Trophoblast cell (in vitro differentiated cells and primary cell): Measurements from ENCODE around the gene NEDD9.

Experiments used
- DNase-seq, 2 donors: peaks; one replicate each; pipeline ENCODE4 v3.0.0-alpha.2; 2016
- H2AFZ ChIP-seq: 2 replicates; pipeline ENCODE4 v1.6.1; 2013; ENCODE audit warnings: low read length, moderate library complexity, mild to moderate bottlenecking; ENCODE audit not compliant: insufficient read depth, poor library complexity
- H2AK5ac ChIP-seq: 2 replicates; pipeline ENCODE4 v1.6.1; 2013; ENCODE audit warnings: mild to moderate bottlenecking, low read length
- H2BK120ac ChIP-seq: 2 replicates; pipeline ENCODE4 v1.6.1; 2013; ENCODE audit warnings: low read length, mild to moderate bottlenecking, moderate library complexity; ENCODE audit not compliant: insufficient read depth, poor library complexity
- H2BK12ac ChIP-seq: 2 replicates; pipeline ENCODE4 v1.6.1; 2013; ENCODE audit warnings: mild to moderate bottlenecking, low read length, moderate library complexity
- H2BK5ac ChIP-seq: 2 replicates; pipeline ENCODE4 v1.6.1; 2013; ENCODE audit warnings: low read length, low read depth, moderate library complexity, mild to moderate bottlenecking; ENCODE audit not compliant: poor library complexity
- H3K14ac ChIP-seq: 2 replicates; pipeline ENCODE4 v1.6.1; 2013; ENCODE audit warnings: mild to moderate bottlenecking, low read length
- H3K18ac ChIP-seq: 2 replicates; pipeline ENCODE4 v1.6.1; 2013; ENCODE audit warnings: mild to moderate bottlenecking, low read length
- H3K23ac ChIP-seq: 2 replicates; pipeline ENCODE4 v1.6.1; 2013; ENCODE audit warnings: low read length
- H3K27ac ChIP-seq: 2 replicates; pipeline ENCODE4 v1.5.1; 2013; ENCODE audit warnings: low read depth, mild to moderate bottlenecking, inconsistent platforms, low read length, moderate library complexity
- H3K27me3 ChIP-seq: 2 replicates; pipeline ENCODE4 v1.6.1; 2013; ENCODE audit warnings: inconsistent platforms, mild to moderate bottlenecking, low read length, moderate library complexity; ENCODE audit not compliant: insufficient read depth
- H3K36me3 ChIP-seq, 2 experiments: 1 replicate in 1 of 2; 2 replicates in 1 of 2; pipeline ENCODE4 v1.6.1; 2013; ENCODE audit warnings: low read length in 2 of 2, mild to moderate bottlenecking in 2 of 2, moderate library complexity in 1 of 2; ENCODE audit not compliant: insufficient read depth in 2 of 2, control insufficient read depth in 1 of 2
- H3K4ac ChIP-seq: 2 replicates; pipeline ENCODE4 v1.6.1; 2013; ENCODE audit warnings: low read depth, mild to moderate bottlenecking, low read length, moderate library complexity
- H3K4me1 ChIP-seq, 2 experiments: 1 replicate in 1 of 2; 2 replicates in 1 of 2; pipeline ENCODE4 v1.6.1; 2013; ENCODE audit warnings: low read length in 2 of 2, mild to moderate bottlenecking in 2 of 2, moderate library complexity in 1 of 2; ENCODE audit not compliant: insufficient read depth in 2 of 2, control insufficient read depth in 1 of 2
- H3K4me2 ChIP-seq: 2 replicates; pipeline ENCODE4 v1.6.1; 2013; ENCODE audit warnings: inconsistent platforms, mild to moderate bottlenecking, low read length, moderate library complexity
- H3K4me3 ChIP-seq: 2 replicates; pipeline ENCODE4 v1.5.1; 2013; ENCODE audit warnings: mild to moderate bottlenecking, low read depth, low read length, inconsistent platforms
- H3K79me1 ChIP-seq: one replicate; pipeline ENCODE4 v1.6.1; 2013; ENCODE audit warnings: low read length
- H3K79me2 ChIP-seq: 2 replicates; pipeline ENCODE4 v1.6.1; 2013; ENCODE audit warnings: low read length, mild to moderate bottlenecking; ENCODE audit not compliant: control insufficient read depth, insufficient read depth, poor library complexity
- H3K9ac ChIP-seq: 2 replicates; pipeline ENCODE4 v1.6.1; 2013; ENCODE audit warnings: mild to moderate bottlenecking, low read length
- H3K9me3 ChIP-seq: 2 replicates; pipeline ENCODE4 v1.6.1; 2013; ENCODE audit warnings: low read depth, mild to moderate bottlenecking, control low read depth, inconsistent platforms, low read length; ENCODE audit not compliant: insufficient read depth
- H4K12ac ChIP-seq: 2 replicates; pipeline ENCODE4 v1.6.1; 2013; ENCODE audit warnings: low read depth, mild to moderate bottlenecking, low read length, moderate library complexity
- H4K8ac ChIP-seq: 2 replicates; pipeline ENCODE4 v1.6.1; 2013; ENCODE audit warnings: low read depth, mild to moderate bottlenecking, low read length, moderate library complexity
- H4K91ac ChIP-seq: one replicate; pipeline ENCODE4 v1.6.1; 2013; ENCODE audit warnings: low read depth, mild to moderate bottlenecking, low read length, moderate library complexity
- WGBS: extraction: QIAGEN DNeasy Blood & Tissue Kit; methylation state at CpG from one replicate; pipeline ENCODE4 v1.1.7; 2013; ENCODE audit warnings: missing lambda C conversion rate; ENCODE audit not compliant: insufficient read length, insufficient coverage; ENCODE audit errors: extremely low coverage; 5-methylcytosine and 5-hydroxymethylcytosine counted together

The NEDD9 gene

DNA sequence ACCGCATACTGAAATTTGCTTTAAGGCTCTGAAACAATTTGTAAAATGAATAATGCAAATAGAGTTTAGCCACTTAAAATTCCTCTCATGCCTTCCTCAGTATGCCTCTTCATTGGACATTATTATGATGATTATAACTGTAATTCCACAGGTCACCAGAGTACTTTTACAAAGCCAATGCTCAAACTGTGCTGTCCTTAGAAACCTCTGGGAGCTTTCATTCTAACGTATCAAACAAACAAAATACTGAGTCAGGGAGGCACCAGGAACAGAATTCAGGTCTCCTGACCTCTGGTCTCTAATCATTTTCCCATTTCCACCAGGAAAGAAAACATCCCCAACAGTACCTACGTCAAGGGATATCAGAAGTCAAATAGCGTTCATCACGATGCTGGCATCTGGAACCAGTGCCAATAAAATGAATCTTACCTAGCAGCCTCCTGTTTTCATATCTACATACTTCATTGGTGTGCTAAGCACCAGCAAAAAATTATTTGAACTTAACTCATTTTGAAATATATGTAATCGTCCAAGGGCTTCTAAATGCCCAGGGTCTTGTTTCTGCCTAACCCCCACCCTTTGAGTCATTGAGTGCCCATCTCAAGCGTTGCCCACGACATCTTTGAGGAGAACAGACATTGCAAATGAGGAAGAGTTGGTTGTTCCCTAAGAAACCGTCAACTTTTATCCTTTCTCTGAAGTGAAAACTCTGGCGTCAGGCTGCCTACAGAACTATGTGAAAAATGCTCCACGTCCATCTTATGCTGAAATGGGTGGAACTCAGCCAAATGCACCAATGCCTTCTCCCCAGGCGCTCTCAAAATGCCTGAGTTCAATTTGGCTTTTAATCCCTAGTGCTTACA lies 37.9 kb downstream of the NEDD9 start:
- H2AFZ ChIP-seq = no peak overlapping the region
- H3K27ac ChIP-seq = no peak overlapping the region
- no peak overlapping the region for H2AK5ac ChIP-seq
- no peak overlapping the region for H3K23ac ChIP-seq
- H3K14ac ChIP-seq = no peak overlapping the region
- no peak overlapping the region for H4K91ac ChIP-seq
- no peak overlapping the region for H3K9ac ChIP-seq
- peaks cover 4% of the 10 kb centered on the region for H3K9me3 ChIP-seq
- H3K79me1 ChIP-seq = no peaks in the 10 kb centered on the region
- no peak overlapping the region for H4K8ac ChIP-seq
- no CpG with 5 or more reads among the region's 12 CpGs for WGBS
- no peak overlapping the region for H3K18ac ChIP-seq
- H3K27me3 ChIP-seq = no peaks in the 10 kb centered on the region
- H3K79me2 ChIP-seq = no peaks in the 10 kb centered on the region
- H3K36me3 ChIP-seq = peaks cover 32 to 48% of the 10 kb centered on the region in 2 experiments
- no peak overlapping the region for H2BK5ac ChIP-seq
- DNase-seq = peak in 1 of 2 donors; percentile 58
- no peak overlapping the region for H2BK120ac ChIP-seq
- H2BK12ac ChIP-seq = no peak overlapping the region
- peaks cover 6 to 25% of the 10 kb centered on the region in 2 experiments for H3K4me1 ChIP-seq
- no peak overlapping the region for H3K4me3 ChIP-seq
- H3K4ac ChIP-seq = no peak overlapping the region
- no peak overlapping the region for H4K12ac ChIP-seq
- no peak overlapping the region for H3K4me2 ChIP-seq

DNA sequence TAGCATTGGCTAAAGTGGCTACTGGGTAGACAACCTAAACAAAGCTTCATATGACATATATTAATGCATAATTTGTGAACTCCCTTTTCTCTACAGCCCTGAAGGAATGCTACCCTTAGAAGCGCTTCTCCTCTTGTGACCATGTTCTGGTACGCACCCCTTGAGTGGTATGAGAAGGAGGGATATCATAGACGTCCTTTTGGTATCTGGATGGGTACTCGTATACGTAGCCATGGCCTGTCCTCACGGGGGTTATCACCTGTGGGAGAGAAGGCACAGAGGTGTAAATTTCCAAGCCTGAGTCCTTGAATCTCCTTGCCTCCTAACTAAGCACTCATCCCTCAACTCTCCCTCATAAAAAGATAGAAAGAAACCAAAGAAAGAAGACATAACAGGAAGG lies 39.0 kb downstream of the NEDD9 start:
- no peak overlapping the region for H2BK5ac ChIP-seq

DNA sequence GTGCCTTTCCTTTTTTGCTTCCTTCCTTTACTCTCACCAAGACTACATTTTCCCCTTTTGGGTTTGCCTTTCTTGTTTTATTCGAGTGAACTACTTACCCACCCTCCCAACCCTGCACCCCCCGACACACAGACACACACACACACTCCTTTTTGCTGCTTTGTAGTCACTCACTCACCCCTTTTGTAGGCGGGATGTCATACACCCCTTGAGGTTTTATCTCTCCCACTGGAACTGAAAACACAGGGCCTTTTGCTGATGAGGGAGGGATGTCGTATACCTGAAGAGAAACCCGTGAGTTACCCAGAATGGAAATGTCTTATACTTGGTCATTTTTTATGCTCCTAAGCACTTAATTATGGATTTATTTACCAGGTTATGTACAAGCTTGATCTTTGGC lies 40.3 kb downstream of the NEDD9 start:
- no CpG with 5 or more reads among the region's 5 CpGs for WGBS
- no peak overlapping the region for H2BK5ac ChIP-seq
- no peak for DNase-seq
- H3K18ac ChIP-seq = no peak overlapping the region
- no peaks in the 10 kb centered on the region for H3K79me2 ChIP-seq
- peaks cover 4% of the 10 kb centered on the region for H3K9me3 ChIP-seq
- H3K27ac ChIP-seq = no peak overlapping the region
- H2BK12ac ChIP-seq = no peak overlapping the region
- no peak overlapping the region for H4K8ac ChIP-seq
- peaks cover 31 to 51% of the 10 kb centered on the region in 2 experiments for H3K36me3 ChIP-seq
- H2BK120ac ChIP-seq = no peak overlapping the region
- H3K4ac ChIP-seq = no peak overlapping the region
- no peaks in the 10 kb centered on the region for H3K79me1 ChIP-seq
- no peak overlapping the region for H3K4me3 ChIP-seq
- no peaks in the 10 kb centered on the region for H3K27me3 ChIP-seq
- H2AK5ac ChIP-seq = no peak overlapping the region
- no peak overlapping the region for H3K23ac ChIP-seq
- H2AFZ ChIP-seq = no peak overlapping the region
- H3K14ac ChIP-seq = no peak overlapping the region
- peaks cover 3 to 13% of the 10 kb centered on the region in 2 experiments for H3K4me1 ChIP-seq
- H4K12ac ChIP-seq = no peak overlapping the region
- H3K4me2 ChIP-seq = no peak overlapping the region
- no peak overlapping the region for H4K91ac ChIP-seq
- no peak overlapping the region for H3K9ac ChIP-seq

More for the DNA sequence above, 39.0 kb downstream of the NEDD9 start:
- H2BK120ac ChIP-seq = no peak overlapping the region
- no peak for DNase-seq
- H3K79me2 ChIP-seq = no peaks in the 10 kb centered on the region
- no peak overlapping the region for H3K9ac ChIP-seq
- no peak overlapping the region for H3K14ac ChIP-seq
- H3K36me3 ChIP-seq = peaks cover 33 to 50% of the 10 kb centered on the region in 2 experiments
- no peak overlapping the region for H3K4me2 ChIP-seq
- H3K9me3 ChIP-seq = peaks cover 4% of the 10 kb centered on the region
- peaks cover 6 to 22% of the 10 kb centered on the region in 2 experiments for H3K4me1 ChIP-seq
- H3K23ac ChIP-seq = no peak overlapping the region
- H2AFZ ChIP-seq = no peak overlapping the region
- H3K79me1 ChIP-seq = no peaks in the 10 kb centered on the region
- H4K12ac ChIP-seq = no peak overlapping the region
- H3K27ac ChIP-seq = no peak overlapping the region
- no peak overlapping the region for H3K18ac ChIP-seq
- no peak overlapping the region for H2AK5ac ChIP-seq
- H3K4me3 ChIP-seq = no peak overlapping the region
- H4K91ac ChIP-seq = no peak overlapping the region
- H3K27me3 ChIP-seq = no peaks in the 10 kb centered on the region
- H4K8ac ChIP-seq = no peak overlapping the region
- no peak overlapping the region for H3K4ac ChIP-seq
- H2BK12ac ChIP-seq = no peak overlapping the region
- WGBS = no CpG with 5 or more reads among the region's 6 CpGs

DNA sequence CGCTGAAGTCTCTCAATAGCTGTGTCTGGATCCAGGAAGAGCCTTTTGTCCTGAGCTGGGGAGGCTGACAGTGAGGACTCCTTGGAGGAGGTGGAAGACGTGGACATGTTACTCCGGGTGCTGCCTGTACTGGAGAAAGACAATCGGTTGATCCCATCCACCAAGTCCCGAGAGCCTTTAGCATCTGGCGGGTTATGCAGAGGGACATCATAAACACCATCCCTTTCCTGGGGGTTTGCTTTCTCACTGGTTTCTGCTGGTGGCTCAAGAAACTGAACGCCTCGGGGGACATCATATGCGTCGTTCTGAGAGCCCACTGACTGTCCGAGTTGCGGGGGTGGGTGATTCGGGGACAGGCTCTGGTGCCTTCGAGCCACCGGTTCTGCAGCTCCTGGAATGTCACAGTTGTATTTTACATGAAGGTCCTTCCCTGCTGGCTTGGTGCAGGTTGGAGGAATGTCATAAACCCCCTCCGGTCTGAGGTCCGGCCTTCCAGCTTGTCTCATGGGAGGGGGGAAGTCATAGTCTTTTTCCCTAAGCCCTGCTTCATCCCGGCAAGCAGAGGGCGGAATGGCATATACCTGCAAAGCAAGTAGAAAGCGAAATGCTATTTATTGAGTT lies 41.7 kb downstream of the NEDD9 start:
- no peaks in the 10 kb centered on the region for H3K79me2 ChIP-seq
- WGBS = no CpG with 5 or more reads among the region's 20 CpGs
- no peaks in the 10 kb centered on the region for H3K79me1 ChIP-seq
- no peak overlapping the region for H4K12ac ChIP-seq
- H3K36me3 ChIP-seq = peaks cover 34 to 57% of the 10 kb centered on the region in 2 experiments
- H4K91ac ChIP-seq = no peak overlapping the region
- H2BK5ac ChIP-seq = no peak overlapping the region
- H2BK120ac ChIP-seq = no peak overlapping the region
- H3K27ac ChIP-seq = no peak overlapping the region
- no peak overlapping the region for H3K18ac ChIP-seq
- H3K4me1 ChIP-seq = peaks cover 0 to 6% of the 10 kb centered on the region in 2 experiments
- no peak for DNase-seq
- no peak overlapping the region for H4K8ac ChIP-seq
- no peak overlapping the region for H3K4me2 ChIP-seq
- H3K9me3 ChIP-seq = peaks cover 4% of the 10 kb centered on the region
- H3K14ac ChIP-seq = no peak overlapping the region
- no peak overlapping the region for H3K4me3 ChIP-seq
- H3K23ac ChIP-seq = no peak overlapping the region
- no peak overlapping the region for H3K4ac ChIP-seq
- H3K9ac ChIP-seq = no peak overlapping the region
- no peak overlapping the region for H2AFZ ChIP-seq
- no peaks in the 10 kb centered on the region for H3K27me3 ChIP-seq
- H2BK12ac ChIP-seq = no peak overlapping the region
- no peak overlapping the region for H2AK5ac ChIP-seq
